ENCODE results near the gene COP1. TPM values are rescaled to one million over a fixed set of nuclear protein-coding genes. Genes with fewer than 3 reads are reported as not detected.

COP1 gene
- total and polyA plus RNA-seq, 12 donors, result 17.9 to 55.2 (median 23.6) TPM

DNA sequence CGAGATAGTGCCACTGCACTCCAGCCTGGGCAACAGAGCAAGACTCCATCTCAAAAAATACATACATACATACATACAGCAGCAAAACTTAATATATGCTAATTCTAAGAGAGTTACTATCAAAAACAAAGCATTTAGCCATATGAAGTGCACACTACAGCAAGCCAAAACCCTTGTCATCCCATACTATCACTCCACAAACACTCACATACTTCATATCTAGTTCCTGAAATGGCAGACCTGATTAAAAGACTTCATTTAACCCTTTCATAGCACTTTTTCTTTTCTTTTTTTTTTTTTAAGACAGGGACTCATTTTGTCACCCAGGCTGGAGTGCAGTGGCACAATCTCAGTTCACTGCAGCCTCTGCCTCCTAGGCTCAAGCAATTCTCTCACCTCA is 65.6 kb downstream of the COP1 start:
- H3K4me1 ChIP-seq, result peaks cover 0 to 6% (median 0%) of the 10 kb centered on the region in 9 donors
- no peak overlapping the region for H3K4me3 ChIP-seq
- WGBS, 2 donors, result 96 to 100% methylated on average over 1 of the region's 1 CpG
- peaks cover 0 to 10% (median 0%) of the 10 kb centered on the region in 11 donors for H3K9me3 ChIP-seq
- ATAC-seq, result no peak
- H3K36me3 ChIP-seq, result peaks cover 0 to 19% (median 0%) of the 10 kb centered on the region in 9 donors
- intact Hi-C loops (cut with DNase I), result no loop called here
- TF ChIP-seq, protein P1, sequence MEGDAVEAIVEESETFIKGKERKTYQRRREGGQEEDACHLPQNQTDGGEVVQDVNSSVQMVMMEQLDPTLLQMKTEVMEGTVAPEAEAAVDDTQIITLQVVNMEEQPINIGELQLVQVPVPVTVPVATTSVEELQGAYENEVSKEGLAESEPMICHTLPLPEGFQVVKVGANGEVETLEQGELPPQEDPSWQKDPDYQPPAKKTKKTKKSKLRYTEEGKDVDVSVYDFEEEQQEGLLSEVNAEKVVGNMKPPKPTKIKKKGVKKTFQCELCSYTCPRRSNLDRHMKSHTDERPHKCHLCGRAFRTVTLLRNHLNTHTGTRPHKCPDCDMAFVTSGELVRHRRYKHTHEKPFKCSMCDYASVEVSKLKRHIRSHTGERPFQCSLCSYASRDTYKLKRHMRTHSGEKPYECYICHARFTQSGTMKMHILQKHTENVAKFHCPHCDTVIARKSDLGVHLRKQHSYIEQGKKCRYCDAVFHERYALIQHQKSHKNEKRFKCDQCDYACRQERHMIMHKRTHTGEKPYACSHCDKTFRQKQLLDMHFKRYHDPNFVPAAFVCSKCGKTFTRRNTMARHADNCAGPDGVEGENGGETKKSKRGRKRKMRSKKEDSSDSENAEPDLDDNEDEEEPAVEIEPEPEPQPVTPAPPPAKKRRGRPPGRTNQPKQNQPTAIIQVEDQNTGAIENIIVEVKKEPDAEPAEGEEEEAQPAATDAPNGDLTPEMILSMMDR (IDR thresholded peaks at IDR 0.05), result no peak
- no peak overlapping the region for H3K27ac ChIP-seq
- DNase-seq, result no peak
- H3K27me3 ChIP-seq, result no peaks in the 10 kb centered on the region

DNA sequence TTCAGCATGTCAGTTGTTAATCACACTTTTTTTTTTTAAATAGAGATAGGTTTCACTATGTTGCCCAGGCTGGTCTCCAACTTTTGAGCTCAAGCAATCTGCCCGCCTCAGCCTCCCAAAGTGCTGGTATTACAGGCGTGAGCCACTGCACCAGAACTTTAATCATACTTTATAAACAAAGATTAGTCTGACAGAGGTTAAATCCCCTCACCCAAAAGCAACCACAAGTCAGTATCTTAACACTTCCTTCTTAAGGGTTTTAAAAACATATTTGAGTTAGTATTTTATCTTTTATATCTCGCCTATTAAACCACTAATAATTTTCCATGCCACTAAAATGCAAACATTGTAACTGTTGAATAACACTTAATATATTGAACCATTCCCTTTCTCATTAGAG is 70.2 kb downstream of the COP1 start:
- 76 to 83% methylated on average over 3 of the region's 3 CpGs for WGBS, 2 donors
- TF ChIP-seq, protein P1 (IDR thresholded peaks at IDR 0.05), result no peak
- peaks cover 0 to 11% (median 0%) of the 10 kb centered on the region in 9 donors for H3K4me1 ChIP-seq
- H3K4me3 ChIP-seq, result no peak overlapping the region
- DNase-seq (no peak), ATAC-seq (no peak)
- H3K36me3 ChIP-seq, result peaks cover 0 to 30% (median 0%) of the 10 kb centered on the region in 9 donors
- H3K27me3 ChIP-seq, result no peaks in the 10 kb centered on the region
- no peak overlapping the region for H3K27ac ChIP-seq
- H3K9me3 ChIP-seq, result no peaks in the 10 kb centered on the region
- intact Hi-C loops (cut with DNase I), result no loop called here

DNA sequence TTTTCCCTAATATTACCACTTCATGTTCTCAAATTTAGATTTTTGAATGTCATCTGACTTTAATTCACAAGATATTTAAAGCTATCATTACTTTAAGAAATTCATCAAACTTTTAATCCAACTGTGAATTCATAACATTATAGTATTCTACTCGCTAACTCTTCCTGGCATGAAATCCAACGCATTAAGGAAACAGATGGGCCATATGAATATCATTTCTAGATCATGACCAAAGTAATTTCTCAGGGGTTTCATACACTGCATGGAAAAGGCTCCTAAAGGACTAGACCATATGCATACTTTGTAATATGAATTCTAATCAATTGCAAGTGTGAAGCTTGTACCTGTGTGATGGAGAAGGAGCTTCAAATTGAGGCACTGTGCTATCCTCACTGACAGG is 72.4 kb downstream of the COP1 start:
- intact Hi-C loops (cut with DNase I), result no loop called here
- H3K9me3 ChIP-seq, result no peaks in the 10 kb centered on the region
- DNase-seq (no peak), ATAC-seq (no peak)
- no peaks in the 10 kb centered on the region for H3K27me3 ChIP-seq
- no peak overlapping the region for H3K27ac ChIP-seq
- WGBS, 2 donors, result 49 to 71% methylated on average over 2 of the region's 2 CpGs
- TF ChIP-seq, protein P1 (IDR thresholded peaks at IDR 0.05), result no peak
- peaks cover 0 to 11% (median 0%) of the 10 kb centered on the region in 9 donors for H3K4me1 ChIP-seq
- H3K4me3 ChIP-seq, result no peak overlapping the region
- peaks cover 0 to 29% (median 0%) of the 10 kb centered on the region in 9 donors for H3K36me3 ChIP-seq

DNA sequence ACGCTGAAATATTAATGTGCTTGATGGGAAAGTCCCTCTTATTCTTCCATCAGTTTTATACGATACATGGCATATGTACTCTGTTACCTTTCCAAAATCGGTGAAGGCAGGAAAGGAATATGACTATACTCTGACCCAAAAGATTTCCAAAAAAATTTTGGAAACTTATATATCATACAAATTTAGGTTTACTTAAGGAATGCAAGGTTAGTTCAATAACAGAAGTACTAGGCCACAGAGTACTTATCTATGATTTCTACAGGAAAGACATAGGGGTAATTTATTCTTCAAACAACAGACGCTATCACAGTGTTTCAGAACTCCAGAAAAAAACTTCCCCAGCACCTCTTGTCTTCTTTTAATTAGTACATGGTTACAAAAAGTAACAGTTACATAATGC is 84.8 kb downstream of the COP1 start:
- ATAC-seq, result no peak
- intact Hi-C loops (cut with DNase I), result loop anchor here in 1 of 10 donors (10.0 kb wide), 1 partner anchor 83 kb away; the partner anchor contains the start of gene COP1

More for the DNA sequence above, 84.8 kb downstream of the COP1 start:
- Histone ChIP-seq H3K27ac (no peak overlapping the region), H3K9me3 (peaks cover 0 to 27% (median 9%) of the 10 kb centered on the region in 11 donors), H3K27me3 (no peaks in the 10 kb centered on the region), H3K4me3 (no peak overlapping the region), H3K4me1 (no peaks in the 10 kb centered on the region), H3K36me3 (peaks cover 0 to 38% (median 7%) of the 10 kb centered on the region in 9 donors)
- DNase-seq, result no peak
- 98 to 99% methylated on average over 4 of the region's 4 CpGs for WGBS, 2 donors
- TF ChIP-seq, protein P1 (IDR thresholded peaks at IDR 0.05), result no peak

Data from heart right ventricle (tissue), 16 donors.